Ectodermal cell (in vitro differentiated cells): ENCODE data around the gene ULBP2.
"Not testable (repeated sequence)": the region's sequence is repeated elsewhere in the genome, so short reads cannot be mapped to it uniquely, and the experiment has no call there.

Experiments
- H3K27ac ChIP-seq: 2 replicates; pipeline ENCODE4 v1.7.0; 2013; ENCODE audit warnings: mild to moderate bottlenecking, low read depth, low read length; ENCODE audit not compliant: insufficient read depth, poor library complexity, severe bottlenecking
- H3K27me3 ChIP-seq: 2 replicates; pipeline ENCODE4 v1.7.0; 2013; ENCODE audit warnings: mild to moderate bottlenecking, low read length; ENCODE audit not compliant: insufficient read depth, control insufficient read depth, poor library complexity, severe bottlenecking
- H3K36me3 ChIP-seq: one replicate; pipeline ENCODE4 v1.7.0; 2013; ENCODE audit warnings: low read length; ENCODE audit not compliant: control insufficient read depth, insufficient read depth
- H3K4me1 ChIP-seq: one replicate; pipeline ENCODE4 v1.7.0; 2013; ENCODE audit warnings: low read length; ENCODE audit not compliant: control insufficient read depth, insufficient read depth
- H3K4me3 ChIP-seq: 2 replicates; pipeline ENCODE4 v1.7.0; 2013; ENCODE audit warnings: low read depth, low read length, control low read depth; ENCODE audit not compliant: insufficient read depth
- H3K9me3 ChIP-seq: 2 replicates; pipeline ENCODE4 v1.7.0; 2013; ENCODE audit warnings: mild to moderate bottlenecking, low read length, moderate library complexity; ENCODE audit not compliant: control insufficient read depth
- WGBS, 2 experiments: methylation state at CpG; one replicate each; pipeline ENCODE4 v1.1.7; 2013; ENCODE audit warnings: missing lambda C conversion rate in 2 of 2; 5-methylcytosine and 5-hydroxymethylcytosine counted together

ULBP2 gene

GRCh38 chr6:149900620-149901443 lies 41.0 kb upstream of the ULBP2 start:
- no peak overlapping the region for H3K4me3 ChIP-seq
- H3K4me1 ChIP-seq = no peaks in the 10 kb centered on the region
- H3K27me3 ChIP-seq = no peaks in the 10 kb centered on the region
- no peaks in the 10 kb centered on the region for H3K9me3 ChIP-seq
- H3K27ac ChIP-seq = no peak overlapping the region
- H3K36me3 ChIP-seq = no peaks in the 10 kb centered on the region
- 89 to 93% methylated on average over 11 of the region's 11 CpGs for WGBS, 2 experiments

- H3K4me3 ChIP-seq = no peak overlapping the region
- H3K36me3 ChIP-seq = no peaks in the 10 kb centered on the region
- WGBS, 2 experiments = 86 to 91% methylated on average over 6 of the region's 6 CpGs
- no peaks in the 10 kb centered on the region for H3K27me3 ChIP-seq
- H3K27ac ChIP-seq = no peak overlapping the region
- H3K9me3 ChIP-seq = no peaks in the 10 kb centered on the region
- H3K4me1 ChIP-seq = no peaks in the 10 kb centered on the region
Measured at GRCh38 chr6:149901444-149902140, 40.2 kb upstream of the ULBP2 start.

- H3K9me3 ChIP-seq = peaks cover 4% of the 10 kb centered on the region
- no peak overlapping the region for H3K27ac ChIP-seq
- no peak overlapping the region for H3K4me3 ChIP-seq
- H3K36me3 ChIP-seq = no peaks in the 10 kb centered on the region
- no peaks in the 10 kb centered on the region for H3K27me3 ChIP-seq
- 72 to 75% methylated on average over 5 of the region's 5 CpGs for WGBS, 2 experiments
- no peaks in the 10 kb centered on the region for H3K4me1 ChIP-seq
Measured at GRCh38 chr6:149903938-149904611, 37.7 kb upstream of the ULBP2 start.

- H3K27ac ChIP-seq = no peak overlapping the region
- WGBS, 2 experiments = 92 to 93% methylated on average over 13 of the region's 13 CpGs
- no peaks in the 10 kb centered on the region for H3K4me1 ChIP-seq
- H3K4me3 ChIP-seq = no peak overlapping the region
- H3K27me3 ChIP-seq = no peaks in the 10 kb centered on the region
- no peaks in the 10 kb centered on the region for H3K36me3 ChIP-seq
- peaks cover 4% of the 10 kb centered on the region for H3K9me3 ChIP-seq
Measured at GRCh38 chr6:149904661-149905370, 37.0 kb upstream of the ULBP2 start.

- Histone ChIP-seq H3K4me3 (no peak overlapping the region), H3K27me3 (no peaks in the 10 kb centered on the region), H3K9me3 (peaks cover 4% of the 10 kb centered on the region), H3K27ac (no peak overlapping the region), H3K4me1 (no peaks in the 10 kb centered on the region), H3K36me3 (no peaks in the 10 kb centered on the region)
- WGBS, 2 experiments = 93% methylated on average over 18 of the region's 18 CpGs
Measured at GRCh38 chr6:149905371-149905910, 36.4 kb upstream of the ULBP2 start.

- Histone ChIP-seq H3K4me1 (no peaks in the 10 kb centered on the region), H3K36me3 (no peaks in the 10 kb centered on the region), H3K4me3 (no peak overlapping the region), H3K27me3 (no peaks in the 10 kb centered on the region), H3K9me3 (peaks cover 4% of the 10 kb centered on the region), H3K27ac (no peak overlapping the region)
- WGBS, 2 experiments = 88 to 89% methylated on average over 6 of the region's 6 CpGs
Measured at GRCh38 chr6:149905911-149906371, 35.9 kb upstream of the ULBP2 start.

GRCh38 chr6:149906405-149906804 lies 35.4 kb upstream of the ULBP2 start:
- Histone ChIP-seq H3K27ac (no peak overlapping the region), H3K4me1 (no peaks in the 10 kb centered on the region), H3K27me3 (no peaks in the 10 kb centered on the region), H3K4me3 (no peak overlapping the region), H3K9me3 (peaks cover 4% of the 10 kb centered on the region), H3K36me3 (no peaks in the 10 kb centered on the region)
- WGBS, 2 experiments = 94 to 95% methylated on average over 4 of the region's 4 CpGs

- Histone ChIP-seq H3K36me3 (no peaks in the 10 kb centered on the region), H3K4me3 (no peak overlapping the region), H3K27ac (no peak overlapping the region), H3K4me1 (no peaks in the 10 kb centered on the region), H3K9me3 (peaks cover 4% of the 10 kb centered on the region), H3K27me3 (no peaks in the 10 kb centered on the region)
- WGBS, 2 experiments = 80 to 82% methylated on average over 2 of the region's 2 CpGs
Measured at GRCh38 chr6:149907317-149907716, 34.5 kb upstream of the ULBP2 start.

GRCh38 chr6:149908480-149908879 lies 33.3 kb upstream of the ULBP2 start:
- not testable (repeated sequence) for H3K27ac ChIP-seq, H3K9me3 ChIP-seq, H3K36me3 ChIP-seq, H3K4me1 ChIP-seq, H3K4me3 ChIP-seq, H3K27me3 ChIP-seq
- 63 to 72% methylated on average over 4 of the region's 4 CpGs for WGBS, 2 experiments
